CD4-positive, alpha-beta T cell (primary cell): Measurements from ENCODE around the gene SLAMF6. TPM values are rescaled to one million over a fixed set of nuclear protein-coding genes. Genes with fewer than 3 reads are reported as not detected.

Experiments
- ATAC-seq: fragments of 200-7000 bp; cut with Tn5 transposase; one replicate; pipeline ENCODE4 v1.10.0; 2022; ENCODE audit warnings: mild to moderate bottlenecking; ENCODE audit not compliant: poor library complexity
- CTCF ChIA-PET: fragments of 350-600 bp; sonication (Branson Sonifier 250); formaldehyde crosslinking; loops from one replicate; lab custom pipeline; 2021; ENCODE audit warnings: antibody characterized with exemption, inconsistent platforms; lab: Charles Lee
- POLR2A ChIA-PET: fragments of 350-600 bp; sonication (Branson Sonifier 250); formaldehyde crosslinking; loops from one replicate; lab custom pipeline; 2021; ENCODE audit warnings: antibody characterized with exemption, inconsistent platforms; lab: Charles Lee
- DNase-seq, 14 experiments: peaks; one replicate each; pipeline ENCODE4 v3.0.0-alpha.2; 2013 to 2020; ENCODE audit warnings: mixed read lengths in 2 of 14
- H3K27ac ChIP-seq, 2 donors: one replicate each; pipeline versions ENCODE4 v1.5.1 to v1.7.0; 2013; ENCODE audit warnings: low read length in 2 of 2, low read depth in 1 of 2, mild to moderate bottlenecking in 1 of 2
- H3K27me3 ChIP-seq, 2 experiments: 1 replicate in 1 of 2; 2 replicates in 1 of 2; pipeline versions ENCODE4 v1.6.1 to v1.7.0; 2013; ENCODE audit warnings: low read length in 2 of 2, control low read depth in 1 of 2, mild to moderate bottlenecking in 1 of 2, moderate library complexity in 1 of 2; ENCODE audit not compliant: insufficient read depth in 2 of 2, control insufficient read depth in 1 of 2
- H3K36me3 ChIP-seq: one replicate; pipeline ENCODE4 v1.6.1; 2013; ENCODE audit warnings: low read length, control low read depth; ENCODE audit not compliant: insufficient read depth
- H3K4me1 ChIP-seq: one replicate; pipeline ENCODE4 v1.6.1; 2013; ENCODE audit warnings: low read length, control low read depth; ENCODE audit not compliant: insufficient read depth
- H3K4me3 ChIP-seq: one replicate; pipeline ENCODE4 v1.5.1; 2013; ENCODE audit warnings: mild to moderate bottlenecking, low read length, moderate library complexity
- H3K9me3 ChIP-seq, 2 experiments: 1 replicate in 1 of 2; 2 replicates in 1 of 2; pipeline versions ENCODE4 v1.6.1 to v1.7.0; 2013; ENCODE audit warnings: low read length in 2 of 2, mild to moderate bottlenecking in 2 of 2, control low read depth in 1 of 2, moderate library complexity in 1 of 2; ENCODE audit not compliant: control insufficient read depth in 1 of 2, insufficient read depth in 1 of 2
- H3K27ac Mint-ChIP-seq: one replicate; pipeline ENCODE4 v1.8.0; 2020; ENCODE audit warnings: mixed read lengths
- H3K27me3 Mint-ChIP-seq: one replicate; pipeline ENCODE4 v1.8.0; 2021; ENCODE audit warnings: mixed read lengths
- H3K36me3 Mint-ChIP-seq: one replicate; pipeline ENCODE4 v1.8.0; 2021; ENCODE audit warnings: low read depth, mixed read lengths
- H3K4me1 Mint-ChIP-seq: one replicate; pipeline ENCODE4 v1.8.0; 2021; ENCODE audit warnings: low read depth, mixed read lengths
- H3K4me3 Mint-ChIP-seq: one replicate; pipeline ENCODE4 v1.8.0; 2020; ENCODE audit warnings: mild to moderate bottlenecking, mixed read lengths
- H3K9me3 Mint-ChIP-seq: one replicate; pipeline ENCODE4 v1.8.0; 2020; ENCODE audit warnings: mixed read lengths
- intact Hi-C, 2 experiments: fragments of 100-400 bp; cut with DNase I in 1 of 2; cut with micrococcal nuclease in 1 of 2; formaldehyde crosslinking; loops; one replicate each; pipeline versions ENCODE4 v1.15.1 to v1.9.0; 2023 to 2025; cut with DNase I, micrococcal nuclease
- total RNA-seq, 174 experiments: library from RNA in 2 of 174; stranded (reverse) in 2 of 174; gene quantifications; one replicate each; pipeline ENCODE4 v1.2.3 and lab custom pipeline; 2021 to 2026
- TF ChIP-seq, protein P1 (sequence below): fragments of 200-600 bp; IDR thresholded peaks from one replicate; pipeline ENCODE4 v1.8.0; 2022; ENCODE audit warnings: antibody characterized with exemption, mild to moderate bottlenecking

Gene SLAMF6
- total RNA-seq, 2 experiments from 2014 or later, result 6.3 to 7.3 TPM

DNA sequence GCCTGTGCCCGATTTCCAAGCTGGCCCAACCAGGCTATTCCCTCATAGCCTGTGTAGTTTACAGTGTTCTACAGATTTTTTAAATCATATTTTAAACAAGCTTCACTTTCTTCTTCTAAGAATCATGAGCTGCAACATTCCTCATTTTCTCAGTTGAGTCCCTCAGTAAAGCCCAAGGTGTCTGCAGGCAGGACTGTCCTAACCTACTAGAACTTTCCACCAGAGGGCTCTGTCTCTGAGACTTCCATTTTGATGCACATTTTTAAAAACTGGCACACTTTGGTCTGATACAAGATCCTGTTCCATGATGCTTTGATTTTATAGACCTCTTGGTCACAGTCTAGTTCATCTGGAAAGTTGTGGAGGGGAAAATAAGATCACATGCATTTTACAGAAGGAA is 21.6 kb upstream of the SLAMF6 start:
- H3K36me3 ChIP-seq, result peaks cover 31% of the 10 kb centered on the region
- DNase-seq (peak in 5 of 14 experiments; percentile 21 to 74 (median 62)), ATAC-seq (peak; percentile 49)
- intact Hi-C loops, result loop anchor here (1.0 to 5.0 kb wide), 4 partner anchors 62 to 117 kb away; no protein-coding TSS in a partner anchor
- Mint-ChIP-seq H3K27me3 (no peaks in the 10 kb centered on the region), H3K27ac (peak overlapping the region; percentile 69), H3K36me3 (peaks cover 48% of the 10 kb centered on the region), H3K9me3 (no peaks in the 10 kb centered on the region), H3K4me3 (no peak overlapping the region), H3K4me1 (peaks cover 67% of the 10 kb centered on the region)
- H3K4me3 ChIP-seq, result no peak overlapping the region
- ChIA-PET CTCF (interaction anchor here (0.7 to 2.5 kb wide), 9 partner anchors 22 to 116 kb away, joined by 3 to 15 read pairs (median 4); no protein-coding TSS in a partner anchor), POLR2A (interaction anchor here (0.9 to 2.5 kb wide), 3 partner anchors 22 to 64 kb away, joined by 3 to 14 read pairs (median 8); partner anchors contain the start of gene SLAMF6)
- no peak overlapping the region for H3K27ac ChIP-seq
- no peaks in the 10 kb centered on the region for H3K9me3 ChIP-seq
- H3K27me3 ChIP-seq, result no peaks in the 10 kb centered on the region
- peaks cover 42% of the 10 kb centered on the region for H3K4me1 ChIP-seq
- TF ChIP-seq, protein P1, sequence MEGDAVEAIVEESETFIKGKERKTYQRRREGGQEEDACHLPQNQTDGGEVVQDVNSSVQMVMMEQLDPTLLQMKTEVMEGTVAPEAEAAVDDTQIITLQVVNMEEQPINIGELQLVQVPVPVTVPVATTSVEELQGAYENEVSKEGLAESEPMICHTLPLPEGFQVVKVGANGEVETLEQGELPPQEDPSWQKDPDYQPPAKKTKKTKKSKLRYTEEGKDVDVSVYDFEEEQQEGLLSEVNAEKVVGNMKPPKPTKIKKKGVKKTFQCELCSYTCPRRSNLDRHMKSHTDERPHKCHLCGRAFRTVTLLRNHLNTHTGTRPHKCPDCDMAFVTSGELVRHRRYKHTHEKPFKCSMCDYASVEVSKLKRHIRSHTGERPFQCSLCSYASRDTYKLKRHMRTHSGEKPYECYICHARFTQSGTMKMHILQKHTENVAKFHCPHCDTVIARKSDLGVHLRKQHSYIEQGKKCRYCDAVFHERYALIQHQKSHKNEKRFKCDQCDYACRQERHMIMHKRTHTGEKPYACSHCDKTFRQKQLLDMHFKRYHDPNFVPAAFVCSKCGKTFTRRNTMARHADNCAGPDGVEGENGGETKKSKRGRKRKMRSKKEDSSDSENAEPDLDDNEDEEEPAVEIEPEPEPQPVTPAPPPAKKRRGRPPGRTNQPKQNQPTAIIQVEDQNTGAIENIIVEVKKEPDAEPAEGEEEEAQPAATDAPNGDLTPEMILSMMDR, result peak; percentile 71

DNA sequence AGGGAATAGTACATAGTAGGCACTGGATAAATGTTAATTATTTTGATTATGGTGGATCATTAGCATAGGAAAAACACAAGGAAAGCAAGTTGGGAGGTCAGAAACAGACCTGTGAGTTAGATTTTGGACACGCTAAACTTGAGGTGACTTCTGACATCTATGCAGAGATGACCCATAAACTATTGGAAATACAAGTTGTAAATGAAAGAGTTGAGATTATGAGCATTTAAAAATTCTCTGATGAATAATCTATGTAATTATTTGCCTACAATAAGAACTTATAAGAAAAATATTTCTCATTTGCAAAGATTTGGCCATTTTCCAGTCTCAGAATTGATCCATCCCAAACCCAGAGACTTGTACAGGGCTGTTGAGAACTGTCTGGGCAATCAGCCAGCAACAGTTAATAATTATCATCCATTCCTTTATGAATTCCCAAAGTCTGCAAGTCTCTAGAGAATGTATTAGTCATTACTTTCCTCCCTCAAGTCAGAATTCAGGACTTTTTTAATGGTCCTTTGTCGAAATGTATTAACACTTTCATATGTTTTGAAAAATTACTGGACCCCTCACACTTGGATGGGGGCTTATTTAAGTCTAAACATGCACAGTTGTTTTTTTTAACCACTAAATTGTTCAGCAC is 19.4 kb upstream of the SLAMF6 start:
- ChIA-PET CTCF (interaction anchor here (1.2 kb wide), 1 partner anchor 16 kb away, joined by 4 read pairs; no protein-coding TSS in a partner anchor), POLR2A (interaction anchor here (1.1 to 2.9 kb wide), 4 partner anchors 20 to 86 kb away, joined by 3 to 21 read pairs (median 10); partner anchors contain the start of gene SLAMF6)
- DNase-seq, result no peak
- H3K27ac Mint-ChIP-seq, result peak overlapping the region; percentile 88
- H3K4me1 Mint-ChIP-seq, result peaks cover 74% of the 10 kb centered on the region
- Histone ChIP-seq H3K4me1 (peaks cover 55% of the 10 kb centered on the region), H3K27ac (peak overlapping the region in 1 of 2 donors; percentile 36), H3K36me3 (peaks cover 13% of the 10 kb centered on the region), H3K9me3 (no peaks in the 10 kb centered on the region), H3K27me3 (no peaks in the 10 kb centered on the region), H3K4me3 (no peak overlapping the region)
- intact Hi-C loops, result loop anchor here in 1 of 2 experiments (5.0 kb wide), 1 partner anchor 115 kb away; no protein-coding TSS in a partner anchor
- no peak for ATAC-seq
- TF ChIP-seq, protein P1, result no peak
- no peaks in the 10 kb centered on the region for H3K9me3 Mint-ChIP-seq
- H3K4me3 Mint-ChIP-seq, result no peak overlapping the region
- peaks cover 26% of the 10 kb centered on the region for H3K36me3 Mint-ChIP-seq
- H3K27me3 Mint-ChIP-seq, result no peaks in the 10 kb centered on the region

DNA sequence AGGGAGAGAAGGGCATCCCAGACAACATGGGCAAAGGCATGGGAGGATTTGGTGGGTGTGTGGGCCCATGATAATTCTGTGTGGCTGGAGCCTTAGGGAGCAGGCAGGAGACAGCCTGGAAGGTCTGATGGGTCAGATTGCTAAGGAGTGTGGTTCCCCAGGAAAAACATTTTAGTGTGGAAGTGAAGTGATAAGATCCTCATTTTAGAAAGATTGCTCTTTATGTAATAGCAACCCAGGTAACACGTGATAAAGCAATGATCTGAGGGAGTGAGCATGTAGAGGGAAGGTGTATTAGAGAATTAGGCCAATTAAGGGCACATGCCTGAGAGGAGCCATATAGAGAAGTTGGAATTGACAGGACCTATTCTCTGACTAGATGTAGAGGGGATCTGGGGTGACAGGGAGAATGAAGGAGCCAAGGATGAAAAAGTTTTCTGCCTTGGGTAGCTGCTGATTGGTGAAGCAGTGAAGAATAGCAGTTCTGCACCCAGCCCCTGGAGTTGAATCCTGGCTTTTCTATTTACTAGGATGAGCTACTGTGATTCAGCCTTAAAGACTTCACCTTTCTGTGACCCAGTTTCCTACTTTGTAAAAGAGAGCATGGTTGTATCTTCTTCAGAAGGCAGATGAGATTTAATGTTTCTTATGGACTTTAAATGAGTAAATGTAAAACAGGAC is 18.7 kb upstream of the SLAMF6 start:
- Mint-ChIP-seq H3K4me1 (peaks cover 70% of the 10 kb centered on the region), H3K27me3 (no peaks in the 10 kb centered on the region), H3K36me3 (peaks cover 25% of the 10 kb centered on the region), H3K9me3 (no peaks in the 10 kb centered on the region), H3K4me3 (peak overlapping the region; percentile 45), H3K27ac (peak overlapping the region; percentile 88)
- POLR2A ChIA-PET, result interaction anchor here (1.3 to 3.3 kb wide), 8 partner anchors 12 to 113 kb away, joined by 4 to 21 read pairs (median 10); no protein-coding TSS in a partner anchor
- Histone ChIP-seq H3K36me3 (peaks cover 6% of the 10 kb centered on the region), H3K27me3 (no peaks in the 10 kb centered on the region), H3K4me3 (no peak overlapping the region), H3K9me3 (no peaks in the 10 kb centered on the region), H3K27ac (peak overlapping the region; percentile 36 to 54), H3K4me1 (peaks cover 55% of the 10 kb centered on the region)
- intact Hi-C loops, result loop anchor here in 1 of 2 experiments (2.0 to 5.0 kb wide), 3 partner anchors 21 to 114 kb away; partner anchors contain the start of gene CD84
- TF ChIP-seq, protein P1, result no peak
- ATAC-seq, result no peak
- CTCF ChIA-PET, result interaction anchor here (0.9 to 2.2 kb wide), 3 partner anchors 12 to 113 kb away, joined by 3 to 12 read pairs (median 5); no protein-coding TSS in a partner anchor
- no peak for DNase-seq
